Measurements from ENCODE around the gene NECTIN3. TPM values are rescaled to one million over a fixed set of nuclear protein-coding genes. Genes with fewer than 3 reads are reported as not detected.

Gene NECTIN3
- total and polyA plus RNA-seq, 3 donors from 2014 or later = 84.9 to 119 (median 97.1) TPM

DNA sequence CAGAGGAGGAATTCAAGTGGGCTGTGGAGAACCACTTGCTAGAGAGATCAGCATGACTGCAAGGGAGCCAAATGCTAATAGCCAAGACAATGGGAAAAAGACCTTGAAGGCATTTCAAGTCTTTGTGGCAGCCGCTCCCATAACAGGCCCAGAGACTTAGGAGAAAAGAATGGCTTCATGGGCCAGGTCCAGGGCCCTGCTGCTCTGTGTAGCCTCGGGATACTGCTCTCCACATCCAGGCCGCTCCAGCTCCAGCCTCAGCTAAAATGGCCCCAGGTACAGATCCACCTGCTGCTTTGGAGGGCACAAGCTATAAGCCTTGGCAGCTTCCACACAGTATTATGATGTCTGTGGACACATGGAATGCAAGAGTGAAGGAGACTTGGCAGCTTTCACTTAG lies 157.7 kb downstream of the NECTIN3 start:
- no peaks in the 10 kb centered on the region for H3K4me1 ChIP-seq
- no peaks in the 10 kb centered on the region for H3K27me3 ChIP-seq
- no peaks in the 10 kb centered on the region for H3K36me3 ChIP-seq (ENCODE audit: low read depth, missing control alignments)
- no peaks in the 10 kb centered on the region for H3K9me3 ChIP-seq
- 81 to 90% methylated on average over 3 of the region's 3 CpGs for WGBS, 2 donors
- intact Hi-C loops (cut with DNase I; ENCODE audit: low total_unique reads) = no loop called here
- no peak overlapping the region for H3K4me3 ChIP-seq
- no peak for DNase-seq
- no peak overlapping the region for H3K27ac ChIP-seq
- TF ChIP-seq, protein P1, sequence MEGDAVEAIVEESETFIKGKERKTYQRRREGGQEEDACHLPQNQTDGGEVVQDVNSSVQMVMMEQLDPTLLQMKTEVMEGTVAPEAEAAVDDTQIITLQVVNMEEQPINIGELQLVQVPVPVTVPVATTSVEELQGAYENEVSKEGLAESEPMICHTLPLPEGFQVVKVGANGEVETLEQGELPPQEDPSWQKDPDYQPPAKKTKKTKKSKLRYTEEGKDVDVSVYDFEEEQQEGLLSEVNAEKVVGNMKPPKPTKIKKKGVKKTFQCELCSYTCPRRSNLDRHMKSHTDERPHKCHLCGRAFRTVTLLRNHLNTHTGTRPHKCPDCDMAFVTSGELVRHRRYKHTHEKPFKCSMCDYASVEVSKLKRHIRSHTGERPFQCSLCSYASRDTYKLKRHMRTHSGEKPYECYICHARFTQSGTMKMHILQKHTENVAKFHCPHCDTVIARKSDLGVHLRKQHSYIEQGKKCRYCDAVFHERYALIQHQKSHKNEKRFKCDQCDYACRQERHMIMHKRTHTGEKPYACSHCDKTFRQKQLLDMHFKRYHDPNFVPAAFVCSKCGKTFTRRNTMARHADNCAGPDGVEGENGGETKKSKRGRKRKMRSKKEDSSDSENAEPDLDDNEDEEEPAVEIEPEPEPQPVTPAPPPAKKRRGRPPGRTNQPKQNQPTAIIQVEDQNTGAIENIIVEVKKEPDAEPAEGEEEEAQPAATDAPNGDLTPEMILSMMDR (IDR thresholded peaks at IDR 0.05) = no peak
- no peak for TF ChIP-seq POLR2A (IDR thresholded peaks at IDR 0.05)

DNA sequence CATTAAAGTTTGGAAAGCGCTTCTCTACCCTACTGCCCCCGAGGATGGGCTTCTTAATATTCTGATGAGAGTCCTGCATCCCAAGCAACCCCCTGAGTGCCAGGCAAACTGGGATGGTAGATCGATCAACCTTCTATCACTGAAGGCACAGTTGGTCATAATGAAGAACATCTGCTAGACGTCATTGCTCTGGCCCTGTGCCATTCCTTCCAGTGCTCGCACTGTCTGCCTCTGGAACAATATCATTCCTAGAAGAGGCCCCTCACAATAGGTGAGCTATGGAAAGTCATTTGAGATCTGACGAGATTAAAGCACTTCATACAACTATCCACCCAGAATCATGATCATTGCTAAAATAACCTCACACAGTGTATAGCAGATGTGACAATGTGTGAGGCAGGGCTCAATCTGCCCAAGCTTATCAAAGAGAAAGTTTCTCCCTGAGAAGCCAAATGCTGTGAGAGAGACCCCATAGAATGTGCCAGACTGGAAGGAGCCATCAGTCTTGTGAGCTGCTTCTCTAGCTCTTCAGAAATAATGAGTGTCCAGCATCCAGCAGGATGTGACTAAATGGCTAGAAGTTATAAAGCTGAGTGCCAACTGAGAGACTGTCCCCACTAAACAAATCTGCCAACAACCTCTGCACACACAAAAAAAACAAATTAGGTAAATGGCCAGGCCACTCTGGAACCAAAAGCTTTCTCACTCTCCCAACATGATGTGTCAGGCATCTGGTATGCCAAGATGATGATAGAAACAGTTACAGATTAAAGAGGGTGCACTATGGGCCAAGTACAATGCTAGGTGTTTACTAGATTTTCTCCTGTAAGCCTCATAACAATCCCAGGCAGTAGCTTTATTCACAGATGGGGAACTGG lies 165.5 kb downstream of the NECTIN3 start:
- Histone ChIP-seq H3K36me3 (ENCODE audit: low read depth, missing control alignments) (no peaks in the 10 kb centered on the region), H3K4me3 (no peak overlapping the region), H3K27me3 (no peaks in the 10 kb centered on the region), H3K27ac (no peak overlapping the region), H3K4me1 (no peaks in the 10 kb centered on the region), H3K9me3 (no peaks in the 10 kb centered on the region)
- TF ChIP-seq POLR2A (IDR thresholded peaks at IDR 0.05) = no peak
- TF ChIP-seq, protein P1 (IDR thresholded peaks at IDR 0.05) = no peak
- intact Hi-C loops (cut with DNase I; ENCODE audit: low total_unique reads) = no loop called here
- WGBS, 2 donors = 81 to 86% methylated on average over 6 of the region's 6 CpGs
- DNase-seq = no peak

DNA sequence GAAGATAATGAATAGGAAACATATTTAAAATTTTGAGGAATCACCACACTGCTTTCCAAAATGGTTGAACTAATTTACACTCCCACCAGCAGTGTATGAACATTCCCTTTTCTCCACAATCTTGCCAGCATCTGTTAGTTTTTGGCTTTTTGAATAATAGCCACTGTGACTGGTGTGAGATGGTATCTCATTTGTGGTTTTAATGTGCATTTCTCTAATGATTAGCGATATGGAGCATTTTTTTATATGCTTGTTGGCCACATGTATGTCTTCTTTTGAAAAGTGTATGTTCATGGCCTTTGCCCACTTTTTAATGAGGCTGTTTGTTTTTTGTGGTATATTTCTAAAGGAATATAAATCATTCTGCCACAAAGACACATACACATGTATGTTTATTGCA lies 166.3 kb downstream of the NECTIN3 start:
- H3K4me3 ChIP-seq = no peak overlapping the region
- H3K27ac ChIP-seq = no peak overlapping the region
- no peaks in the 10 kb centered on the region for H3K4me1 ChIP-seq
- TF ChIP-seq POLR2A (IDR thresholded peaks at IDR 0.05) = no peak
- TF ChIP-seq, protein P1 (IDR thresholded peaks at IDR 0.05) = no peak
- no peak for DNase-seq
- WGBS, 2 donors = 80 to 91% methylated on average over 1 of the region's 1 CpG
- intact Hi-C loops (cut with DNase I; ENCODE audit: low total_unique reads) = no loop called here
- H3K36me3 ChIP-seq (ENCODE audit: low read depth, missing control alignments) = no peaks in the 10 kb centered on the region
- H3K27me3 ChIP-seq = no peaks in the 10 kb centered on the region
- no peaks in the 10 kb centered on the region for H3K9me3 ChIP-seq

DNA sequence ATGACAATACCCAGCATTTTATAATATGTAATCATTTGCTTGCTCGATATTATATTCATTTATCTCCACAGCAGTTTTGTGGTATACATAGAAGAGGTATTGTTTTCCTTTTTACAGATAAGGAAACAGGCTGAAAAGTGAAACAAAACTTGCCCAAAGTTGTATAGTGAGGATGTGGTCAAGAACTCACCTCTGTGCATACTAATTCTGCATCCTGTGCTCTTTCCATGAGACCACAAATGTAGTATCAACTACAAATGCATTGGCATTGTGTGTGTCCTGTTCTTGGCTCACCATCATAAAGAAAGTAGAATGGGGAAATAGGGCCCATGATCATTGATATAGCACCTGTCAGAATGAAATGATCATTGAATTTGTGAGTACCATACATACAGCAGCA lies 167.3 kb downstream of the NECTIN3 start:
- H3K36me3 ChIP-seq (ENCODE audit: low read depth, missing control alignments) = no peaks in the 10 kb centered on the region
- H3K9me3 ChIP-seq = no peaks in the 10 kb centered on the region
- 57 to 71% methylated on average over 1 of the region's 1 CpG for WGBS, 2 donors
- H3K27ac ChIP-seq = no peak overlapping the region
- TF ChIP-seq, protein P1 (IDR thresholded peaks at IDR 0.05) = no peak
- no peak for TF ChIP-seq POLR2A (IDR thresholded peaks at IDR 0.05)
- no peaks in the 10 kb centered on the region for H3K27me3 ChIP-seq
- intact Hi-C loops (cut with DNase I; ENCODE audit: low total_unique reads) = no loop called here
- H3K4me1 ChIP-seq = no peaks in the 10 kb centered on the region
- no peak overlapping the region for H3K4me3 ChIP-seq
- no peak for DNase-seq

DNA sequence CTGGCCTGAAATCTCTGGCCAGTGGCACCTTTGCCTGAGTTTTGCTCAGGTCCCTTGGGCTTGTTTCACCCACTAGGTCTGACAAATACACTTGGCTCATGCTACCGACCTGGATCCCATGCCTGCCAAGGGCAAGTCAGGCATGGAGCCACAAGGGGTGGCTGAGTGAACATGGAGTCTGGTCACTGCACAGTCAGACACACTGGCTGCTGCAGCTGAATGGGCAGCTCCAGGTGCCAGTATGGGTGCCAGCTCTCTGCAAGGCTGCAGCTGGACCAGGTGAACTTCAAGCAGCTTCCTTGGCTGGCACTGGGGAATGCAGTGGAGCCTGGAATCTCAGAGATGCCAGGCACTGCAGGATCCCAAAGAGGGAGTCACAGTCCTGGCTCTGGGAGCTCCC lies 170.3 kb downstream of the NECTIN3 start:
- Histone ChIP-seq H3K27me3 (no peaks in the 10 kb centered on the region), H3K27ac (no peak overlapping the region), H3K4me3 (no peak overlapping the region), H3K4me1 (no peaks in the 10 kb centered on the region), H3K36me3 (ENCODE audit: low read depth, missing control alignments) (no peaks in the 10 kb centered on the region), H3K9me3 (no peaks in the 10 kb centered on the region)
- WGBS, 2 donors = 75 to 83% methylated on average over 1 of the region's 1 CpG
- intact Hi-C loops (cut with DNase I; ENCODE audit: low total_unique reads) = no loop called here
- DNase-seq = no peak
- TF ChIP-seq, protein P1 (IDR thresholded peaks at IDR 0.05) = no peak
- TF ChIP-seq POLR2A (IDR thresholded peaks at IDR 0.05) = no peak

Measured in testis (tissue), 3 donors.